A549 (cell line): ENCODE measurements around the gene CCL7. TPM values are rescaled to one million over a fixed set of nuclear protein-coding genes. Genes with fewer than 3 reads are reported as not detected.

ENCODE experiments used
- ATAC-seq, 2 experiments: fragments of 200-7000 bp in 1 of 2; fragments of >200 bp in 1 of 2; cut with Nextera tagmentation in 1 of 2; cut with Tn5 transposase in 1 of 2; 3 replicates each; pipeline versions ENCODE4 v1.8.0 to v1.9.1; 2018 to 2020; ENCODE audit warnings: mild to moderate bottlenecking in 1 of 2, moderate library complexity in 1 of 2
- CTCF ChIA-PET: fragments of 300-600 bp; sonication (Branson Sonifier 250); formaldehyde crosslinking; extraction: SDS; loops from one replicate; lab custom pipeline; 2021; ENCODE audit warnings: antibody characterized with exemption, inconsistent platforms; lab: Yijun Ruan, JAX
- POLR2A ChIA-PET: fragments of 350-600 bp; formaldehyde crosslinking; extraction: SDS; loops from one replicate; lab custom pipeline; 2021; ENCODE audit warnings: antibody characterized with exemption, inconsistent platforms; lab: Yijun Ruan, JAX
- DNase-seq, 2 experiments: peaks; one replicate each; pipeline versions ENCODE4 v3.0.0 to v3.0.0-alpha.2; 2011 to 2016; ENCODE audit warnings: low read depth in 1 of 2, low spot score in 1 of 2
- FAIRE-seq: peaks from 2 replicates; lab custom pipeline; 2011; peaks lifted over from hg19 to GRCh38; lab: Jason Lieb, UNC
- H3K27ac ChIP-seq, 2 experiments: fragments of >200 bp; sonication (Bioruptor Twin); formaldehyde crosslinking; 3 replicates each; pipeline ENCODE4 v1.5.1; 2016 to 2017
- H3K4me1 ChIP-seq: fragments of >200 bp; sonication (Bioruptor Twin); formaldehyde crosslinking; 3 replicates; pipeline ENCODE4 v1.6.1; 2016
- H3K4me2 ChIP-seq: fragments of >200 bp; sonication (Bioruptor Twin); formaldehyde crosslinking; 3 replicates; pipeline ENCODE4 v1.6.1; 2016
- H3K4me3 ChIP-seq: fragments of >200 bp; sonication (Bioruptor Twin); formaldehyde crosslinking; 3 replicates; pipeline ENCODE4 v1.5.1; 2016
- H3K9me3 ChIP-seq: fragments of >200 bp; sonication (Bioruptor Twin); formaldehyde crosslinking; 3 replicates; pipeline ENCODE4 v1.6.1; 2016
- BHLHE40 ChIP-seq: IDR thresholded peaks from 2 replicates; pipeline ENCODE4 v1.6.1; 2012; ENCODE audit warnings: low read depth, low read length, inconsistent platforms
- CBX8 ChIP-seq: fragments of 200-600 bp; sonication (generic); IDR thresholded peaks from 2 replicates; pipeline ENCODE4 v1.6.1; 2016
- CEBPB ChIP-seq, 2 experiments: fragments of >200 bp in 1 of 2; sonication (Bioruptor Twin) in 1 of 2; formaldehyde crosslinking in 1 of 2; IDR thresholded peaks; 2 replicates each; pipeline ENCODE4 v1.6.1; 2012 to 2016
- CHD2 ChIP-seq: fragments of 150-350 bp; IDR thresholded peaks from 2 replicates; pipeline ENCODE4 v1.6.1; 2014; ENCODE audit warnings: low read length; ENCODE audit not compliant: partially characterized antibody
- EHF ChIP-seq: fragments of 250-450 bp; sonication (Bioruptor Pico); IDR thresholded peaks from 2 replicates; pipeline ENCODE4 v1.5.0; 2020; ENCODE audit warnings: mild to moderate bottlenecking
- FOSB ChIP-seq: fragments of 250-450 bp; sonication (Bioruptor Pico); IDR thresholded peaks from 2 replicates; pipeline ENCODE4 v1.5.0; 2020; ENCODE audit warnings: mild to moderate bottlenecking, moderate library complexity
- FOXS1 ChIP-seq: fragments of 250-450 bp; sonication (Bioruptor Pico); IDR thresholded peaks from 2 replicates; pipeline ENCODE4 v1.5.0; 2020; ENCODE audit warnings: mild to moderate bottlenecking, moderate library complexity
- GATA3 ChIP-seq: IDR thresholded peaks from 2 replicates; pipeline ENCODE4 v1.6.1; 2012; ENCODE audit warnings: borderline replicate concordance
- HOXA7 ChIP-seq: fragments of 250-450 bp; sonication (Bioruptor Pico); IDR thresholded peaks from 2 replicates; pipeline ENCODE4 v1.5.0; 2020; ENCODE audit warnings: mild to moderate bottlenecking, moderate library complexity
- HOXB13 ChIP-seq: fragments of 250-450 bp; sonication (Bioruptor Pico); IDR thresholded peaks from 2 replicates; pipeline ENCODE4 v1.5.0; 2020; ENCODE audit warnings: low read depth, mild to moderate bottlenecking, moderate library complexity
- HOXB5 ChIP-seq: fragments of 250-450 bp; sonication (Bioruptor Pico); IDR thresholded peaks from 2 replicates; pipeline ENCODE4 v1.5.0; 2020; ENCODE audit warnings: mild to moderate bottlenecking, moderate library complexity
- JUN ChIP-seq, 2 experiments: fragments of >200 bp; sonication (Bioruptor Twin); formaldehyde crosslinking; IDR thresholded peaks; 2 replicates in 1 of 2; 3 replicates in 1 of 2; pipeline ENCODE4 v1.6.1; 2016 to 2017
- JUNB ChIP-seq: fragments of >200 bp; sonication (Bioruptor Twin); formaldehyde crosslinking; IDR thresholded peaks from 2 replicates; pipeline ENCODE4 v1.6.1; 2016
- MAZ ChIP-seq: fragments of 150-350 bp; IDR thresholded peaks from 2 replicates; pipeline ENCODE4 v1.6.1; 2014; ENCODE audit warnings: antibody characterized with exemption, low read depth, low read length, borderline replicate concordance
- NFE2L2 ChIP-seq: fragments of 150-350 bp; conservative IDR thresholded peaks from 2 replicates; pipeline ENCODE4 v1.6.1; 2014; ENCODE audit warnings: low read length
- NR3C1 ChIP-seq: fragments of >200 bp; sonication (Bioruptor Twin); formaldehyde crosslinking; IDR thresholded peaks from 3 replicates; pipeline ENCODE4 v1.6.1; 2017
- POLR2A ChIP-seq: IDR thresholded peaks from 2 replicates; pipeline ENCODE4 v1.6.1; 2012; ENCODE audit warnings: mild to moderate bottlenecking, low read length
- POLR2AphosphoS2 ChIP-seq: conservative IDR thresholded peaks from 2 replicates; pipeline ENCODE4 v1.6.1; 2012; ENCODE audit warnings: low read length, improper control_type of control experiment, inconsistent platforms
- RAD21 ChIP-seq, 2 experiments: fragments of >200 bp in 1 of 2; sonication (Bioruptor Twin) in 1 of 2; formaldehyde crosslinking in 1 of 2; IDR thresholded peaks in 1 of 2; conservative IDR thresholded peaks in 1 of 2; 2 replicates in 1 of 2; 3 replicates in 1 of 2; pipeline ENCODE4 v1.6.1; 2012 to 2018; ENCODE audit warnings: inconsistent platforms in 1 of 2
- RCOR1 ChIP-seq: fragments of 150-350 bp; IDR thresholded peaks from 2 replicates; pipeline ENCODE4 v1.6.1; 2014; ENCODE audit warnings: antibody characterized with exemption, low read length, low read depth
- SMC3 ChIP-seq: fragments of >200 bp; sonication (Bioruptor Twin); formaldehyde crosslinking; IDR thresholded peaks from 3 replicates; pipeline ENCODE4 v1.6.1; 2018; ENCODE audit warnings: inconsistent platforms
- SREBF2 ChIP-seq: fragments of 450-650 bp; IDR thresholded peaks from 2 replicates; pipeline ENCODE4 v1.6.1; 2014; ENCODE audit warnings: mild to moderate bottlenecking, moderate library complexity
- TFCP2L1 ChIP-seq: fragments of 250-450 bp; sonication (Bioruptor Pico); IDR thresholded peaks from 2 replicates; pipeline ENCODE4 v1.5.0; 2021; ENCODE audit warnings: mild to moderate bottlenecking
- TP53 ChIP-seq: fragments of 250-450 bp; sonication (Bioruptor Pico); IDR thresholded peaks from 2 replicates; pipeline ENCODE4 v1.5.0; 2021; ENCODE audit warnings: mild to moderate bottlenecking, moderate library complexity
- ZC3H11A ChIP-seq: fragments of 450-650 bp; IDR thresholded peaks from 2 replicates; pipeline ENCODE4 v1.6.1; 2014; ENCODE audit warnings: antibody characterized with exemption, mild to moderate bottlenecking
- ZNF302 ChIP-seq: fragments of 250-450 bp; sonication (Bioruptor Pico); IDR thresholded peaks from 2 replicates; pipeline ENCODE4 v1.9.0; 2021; ENCODE audit warnings: inconsistent platforms, mild to moderate bottlenecking, moderate library complexity
- ZSCAN20 ChIP-seq: fragments of 250-450 bp; sonication (Bioruptor Pico); IDR thresholded peaks from 2 replicates; pipeline ENCODE4 v1.8.0; 2022; ENCODE audit warnings: mild to moderate bottlenecking, moderate library complexity
- WGBS: methylation state at CpG from one replicate; pipeline ENCODE4 v1.1.6; 2017; ENCODE audit errors: missing lambda C conversion rate; 5-methylcytosine and 5-hydroxymethylcytosine counted together
- polyA plus RNA-seq, 4 experiments: library from polyadenylated mRNA; depleted of rRNA in 3 of 4; stranded (reverse); fragments of >200 nt; fragmentation: RNase III in 1 of 4; extraction: RNeasy Plus Mini Kit Qiagen cat#74134 plus additional on column Dnase treatment in 1 of 4; gene quantifications; 2 replicates in 3 of 4; 3 replicates in 1 of 4; pipeline ENCODE4 v1.2.3, GENCODE V29; 2011 to 2017
- TF ChIP-seq, protein P1 (sequence below): fragments of >200 bp; sonication (Bioruptor Twin); formaldehyde crosslinking; IDR thresholded peaks from 3 replicates; pipeline ENCODE4 v1.6.1; 2016
- TF ChIP-seq, protein P2 (sequence below): fragments of >200 bp; sonication (Bioruptor Twin); formaldehyde crosslinking; IDR thresholded peaks from 3 replicates; pipeline ENCODE4 v1.5.1; 2016
- TF ChIP-seq, protein P3 (sequence below): fragments of 150-350 bp; IDR thresholded peaks from 2 replicates; pipeline ENCODE4 v1.6.1; 2014; ENCODE audit warnings: low read depth, mild to moderate bottlenecking, low read length

CCL7 gene
- polyA plus RNA-seq, 2 of the 4 experiments (the other 2 are of a cell fraction) = 0.17 TPM; not detected in 1

DNA sequence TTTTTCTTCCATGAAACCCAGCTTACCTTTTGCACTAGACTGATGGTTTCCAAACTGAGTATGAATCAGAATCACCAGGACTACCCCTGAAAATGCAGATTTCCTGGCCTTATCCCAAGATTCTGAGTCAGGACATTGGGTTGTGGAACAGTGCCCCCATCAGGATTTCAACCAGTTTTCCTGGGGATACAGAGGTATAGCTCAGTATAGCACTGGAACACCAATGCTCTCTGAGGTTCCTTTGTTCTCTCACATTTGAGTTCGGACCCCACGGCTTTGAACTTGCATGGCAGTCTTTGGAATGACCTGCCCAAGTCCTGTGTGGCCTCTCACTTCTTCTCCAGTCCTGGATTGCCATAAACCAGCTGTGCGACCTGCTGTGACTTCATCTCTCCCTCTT lies 36.4 kb downstream of the CCL7 start:
- no peak for FAIRE-seq

DNA sequence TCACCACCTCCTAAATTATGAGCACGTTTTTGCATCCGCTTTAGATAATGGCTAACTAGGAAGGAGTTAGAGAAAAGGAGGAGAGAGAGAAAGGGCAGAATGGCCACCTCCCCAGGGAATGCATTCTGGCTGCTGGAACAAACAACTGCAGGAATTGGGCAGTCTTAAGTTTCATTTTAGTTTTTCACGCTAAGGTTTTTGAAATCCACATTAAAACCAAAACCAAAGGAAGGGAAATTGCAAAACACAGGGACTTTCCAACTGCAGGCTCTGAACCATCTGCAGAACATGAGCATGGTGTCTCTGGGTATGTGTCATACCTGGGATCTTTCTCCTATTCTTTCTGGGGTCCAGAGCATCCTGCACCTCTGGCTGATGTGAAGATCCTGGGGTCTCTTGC lies 37.1 kb downstream of the CCL7 start:
- Histone ChIP-seq H3K4me3 (no peak overlapping the region), H3K4me2 (no peak overlapping the region), H3K4me1 (peaks cover 4% of the 10 kb centered on the region; the same call in 1 of the 3 replicates), H3K27ac (no peak overlapping the region; a peak in 1 of 6 replicates), H3K9me3 (no peaks in the 10 kb centered on the region)
- TF ChIP-seq CEBPB (IDR thresholded peaks at IDR 0.05) = no peak
- no peak for TF ChIP-seq HOXB5 (CRISPR knock-in tag)
- TF ChIP-seq JUN (IDR thresholded peaks at IDR 0.05) = no peak
- no peak for TF ChIP-seq NFE2L2
- no peak for TF ChIP-seq ZC3H11A
- TF ChIP-seq ZNF302 (CRISPR knock-in tag) = no peak
- no peak for TF ChIP-seq POLR2A
- no peak for TF ChIP-seq FOXS1 (CRISPR knock-in tag)
- TF ChIP-seq EHF (CRISPR knock-in tag) = no peak
- no peak for TF ChIP-seq HOXB13 (CRISPR knock-in tag)
- no peak for TF ChIP-seq TP53 (CRISPR knock-in tag)
- TF ChIP-seq, protein P1, sequence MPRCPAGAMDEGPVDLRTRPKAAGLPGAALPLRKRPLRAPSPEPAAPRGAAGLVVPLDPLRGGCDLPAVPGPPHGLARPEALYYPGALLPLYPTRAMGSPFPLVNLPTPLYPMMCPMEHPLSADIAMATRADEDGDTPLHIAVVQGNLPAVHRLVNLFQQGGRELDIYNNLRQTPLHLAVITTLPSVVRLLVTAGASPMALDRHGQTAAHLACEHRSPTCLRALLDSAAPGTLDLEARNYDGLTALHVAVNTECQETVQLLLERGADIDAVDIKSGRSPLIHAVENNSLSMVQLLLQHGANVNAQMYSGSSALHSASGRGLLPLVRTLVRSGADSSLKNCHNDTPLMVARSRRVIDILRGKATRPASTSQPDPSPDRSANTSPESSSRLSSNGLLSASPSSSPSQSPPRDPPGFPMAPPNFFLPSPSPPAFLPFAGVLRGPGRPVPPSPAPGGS = no peak
- 30% methylated on average over 3 of the region's 3 CpGs for WGBS
- DNase-seq (no peak), FAIRE-seq (no peak), ATAC-seq (no peak)
- POLR2A ChIA-PET = no interaction called here
- CTCF ChIA-PET = interaction anchor here (0.7 to 4.0 kb wide), 9 partner anchors 15 to 136 kb away, joined by 3 to 47 read pairs (median 3); no protein-coding TSS in a partner anchor

More for the DNA sequence above, 36.4 kb downstream of the CCL7 start:
- CTCF ChIA-PET = interaction anchor here (0.7 to 4.0 kb wide), 10 partner anchors 13 to 127 kb away, joined by 3 to 47 read pairs (median 3); partner anchors contain the start of gene CCL8
- DNase-seq = peak; percentile 22 to 38
- Histone ChIP-seq H3K4me1 (0 out of 3 replicates have a peak, but pooled peaks cover 4% of the 10 kb centered on the region), H3K27ac (no peak overlapping the region; a peak in 1 of 6 replicates), H3K9me3 (no peaks in the 10 kb centered on the region), H3K4me2 (no peak overlapping the region), H3K4me3 (no peak overlapping the region)
- POLR2A ChIA-PET = no interaction called here
- TF ChIP-seq ZSCAN20 = no peak
- TF ChIP-seq, protein P2, sequence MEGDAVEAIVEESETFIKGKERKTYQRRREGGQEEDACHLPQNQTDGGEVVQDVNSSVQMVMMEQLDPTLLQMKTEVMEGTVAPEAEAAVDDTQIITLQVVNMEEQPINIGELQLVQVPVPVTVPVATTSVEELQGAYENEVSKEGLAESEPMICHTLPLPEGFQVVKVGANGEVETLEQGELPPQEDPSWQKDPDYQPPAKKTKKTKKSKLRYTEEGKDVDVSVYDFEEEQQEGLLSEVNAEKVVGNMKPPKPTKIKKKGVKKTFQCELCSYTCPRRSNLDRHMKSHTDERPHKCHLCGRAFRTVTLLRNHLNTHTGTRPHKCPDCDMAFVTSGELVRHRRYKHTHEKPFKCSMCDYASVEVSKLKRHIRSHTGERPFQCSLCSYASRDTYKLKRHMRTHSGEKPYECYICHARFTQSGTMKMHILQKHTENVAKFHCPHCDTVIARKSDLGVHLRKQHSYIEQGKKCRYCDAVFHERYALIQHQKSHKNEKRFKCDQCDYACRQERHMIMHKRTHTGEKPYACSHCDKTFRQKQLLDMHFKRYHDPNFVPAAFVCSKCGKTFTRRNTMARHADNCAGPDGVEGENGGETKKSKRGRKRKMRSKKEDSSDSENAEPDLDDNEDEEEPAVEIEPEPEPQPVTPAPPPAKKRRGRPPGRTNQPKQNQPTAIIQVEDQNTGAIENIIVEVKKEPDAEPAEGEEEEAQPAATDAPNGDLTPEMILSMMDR = peak; percentile 60
- peak; percentile 66 for TF ChIP-seq SMC3
- TF ChIP-seq HOXB13 (CRISPR knock-in tag) = no peak
- TF ChIP-seq RAD21 (conservative IDR thresholded peaks at IDR 0.05 in 1 of 2, IDR thresholded peaks at IDR 0.05 in 1 of 2) = peak; percentile 73 to 83
- WGBS = 18% methylated on average over 3 of the region's 3 CpGs
- ATAC-seq = peak; percentile 82 to 94

DNA sequence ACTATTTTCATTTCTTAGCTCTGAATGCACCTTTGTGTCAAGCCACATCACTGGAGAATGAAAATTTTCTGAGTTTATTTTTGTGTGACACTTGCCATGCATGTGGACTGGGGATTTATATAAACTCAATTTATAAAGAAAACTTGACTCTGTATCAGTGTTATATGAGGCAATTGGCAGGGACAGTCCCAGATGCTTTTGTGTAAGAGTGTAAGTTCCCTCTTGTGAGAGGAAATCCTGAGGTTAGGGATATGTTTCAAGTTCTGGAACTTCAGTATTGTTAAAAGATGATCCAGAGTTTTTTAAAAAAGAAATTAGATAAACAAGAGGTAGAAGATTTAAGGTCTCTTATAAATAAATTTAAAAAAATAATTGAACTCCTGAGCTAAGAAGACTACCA lies 38.4 kb downstream of the CCL7 start:
- Histone ChIP-seq H3K27ac (no peak overlapping the region), H3K4me1 (peaks cover 4% of the 10 kb centered on the region; the same call in 1 of the 3 replicates), H3K4me3 (no peak overlapping the region), H3K4me2 (no peak overlapping the region), H3K9me3 (no peaks in the 10 kb centered on the region)
- ChIA-PET CTCF (interaction anchor here (1.4 to 4.0 kb wide), 5 partner anchors 46 to 234 kb away, joined by 3 to 47 read pairs (median 5); no protein-coding TSS in a partner anchor), POLR2A (no interaction called here)
- FAIRE-seq (no peak), ATAC-seq (no peak), DNase-seq (no peak)
- TF ChIP-seq FOSB (CRISPR knock-in tag) (no peak), RCOR1 (no peak), GATA3 (no peak), POLR2AphosphoS2 (no peak), HOXA7 (CRISPR knock-in tag) (no peak), NR3C1 (no peak), BHLHE40 (no peak), TFCP2L1 (CRISPR knock-in tag) (no peak), CHD2 (no peak), SREBF2 (no peak), CBX8 (no peak), JUNB (no peak), POLR2A (no peak), MAZ (no peak), ZC3H11A (no peak), CEBPB (IDR thresholded peaks at IDR 0.05) (no peak)
- TF ChIP-seq, protein P3, sequence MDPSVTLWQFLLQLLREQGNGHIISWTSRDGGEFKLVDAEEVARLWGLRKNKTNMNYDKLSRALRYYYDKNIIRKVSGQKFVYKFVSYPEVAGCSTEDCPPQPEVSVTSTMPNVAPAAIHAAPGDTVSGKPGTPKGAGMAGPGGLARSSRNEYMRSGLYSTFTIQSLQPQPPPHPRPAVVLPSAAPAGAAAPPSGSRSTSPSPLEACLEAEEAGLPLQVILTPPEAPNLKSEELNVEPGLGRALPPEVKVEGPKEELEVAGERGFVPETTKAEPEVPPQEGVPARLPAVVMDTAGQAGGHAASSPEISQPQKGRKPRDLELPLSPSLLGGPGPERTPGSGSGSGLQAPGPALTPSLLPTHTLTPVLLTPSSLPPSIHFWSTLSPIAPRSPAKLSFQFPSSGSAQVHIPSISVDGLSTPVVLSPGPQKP = no peak
- TF ChIP-seq, protein P1 = no peak
